GM18502 (cell line): ENCODE measurements around the gene KBTBD13.
"Not testable (repeated sequence)": the region's sequence is repeated elsewhere in the genome, so short reads cannot be mapped to it uniquely, and the experiment has no call there.

Source experiments
- ATAC-seq: cut with Tn5 transposase; IDR thresholded peaks from one replicate; pipeline ENCODE4 v1.9.1; 2021; ENCODE audit warnings: mild to moderate bottlenecking; ENCODE audit not compliant: unreplicated experiment, poor library complexity

Gene KBTBD13

DNA sequence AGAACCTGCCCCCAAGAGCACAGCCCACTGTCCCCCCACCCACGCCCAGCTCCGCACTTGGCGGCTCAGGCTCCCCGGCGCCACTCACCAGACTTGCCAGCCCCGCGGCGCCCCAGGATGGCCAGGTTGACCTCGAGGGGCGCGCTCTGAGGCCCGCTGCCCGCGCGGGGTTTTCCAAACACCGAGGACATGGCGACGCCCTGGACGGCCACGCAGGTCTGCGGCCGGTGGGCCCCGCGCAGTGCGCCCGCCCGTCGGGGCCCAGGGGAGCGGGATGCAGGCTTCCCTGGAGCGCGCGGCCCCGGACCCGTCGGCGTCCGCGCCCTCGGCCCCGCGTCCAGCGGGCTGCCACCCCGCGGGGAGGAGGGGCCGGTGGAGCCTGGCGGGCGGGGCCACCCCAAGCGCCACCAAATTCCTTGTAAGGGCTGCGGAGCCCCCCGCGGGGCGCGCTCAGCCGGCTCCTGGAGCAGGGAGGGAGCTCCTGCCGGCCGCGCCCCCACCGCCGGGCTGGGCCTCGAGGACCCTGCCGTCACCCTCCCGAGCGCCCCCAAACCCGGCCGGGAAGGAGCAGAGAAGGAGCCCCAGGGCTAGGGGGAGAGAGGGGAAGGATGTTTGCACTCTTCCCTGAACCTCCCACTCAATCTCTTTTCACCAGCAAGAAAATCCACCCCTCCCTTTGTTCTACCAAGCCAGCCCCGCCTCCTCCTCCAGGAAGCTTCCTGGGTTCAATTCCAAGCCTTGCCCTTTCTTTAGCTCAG lies 8.7 kb upstream of the KBTBD13 start, which contains the start of gene RASL12:
TSS of gene RASL12 (minus strand) at position 347 of the 758 bp plus-strand sequence. CDS start at position 191, 156 bp downstream.
- no peak for ATAC-seq

GRCh38 chr15:65068403-65068788 lies 8.2 kb upstream of the KBTBD13 start:
- no peak for ATAC-seq

DNA sequence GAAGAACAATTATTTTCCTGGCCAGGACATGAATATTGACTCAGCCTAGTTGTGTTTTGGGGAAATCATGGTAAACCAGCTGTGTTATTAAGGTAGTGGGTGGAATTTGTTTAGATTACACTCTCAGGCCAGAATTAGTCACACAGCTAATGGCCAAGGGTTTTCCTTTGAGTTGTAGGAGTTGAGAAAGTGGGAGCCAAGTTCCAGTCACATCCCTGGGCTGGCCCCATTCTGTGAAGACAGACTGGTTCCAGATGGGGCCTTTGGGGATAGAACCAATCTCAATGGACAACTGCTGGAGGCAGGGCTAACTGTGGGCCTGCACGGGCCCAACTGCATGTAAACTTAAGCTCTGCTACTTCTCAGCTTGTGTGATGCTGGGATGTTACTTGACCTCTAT lies 7.4 kb upstream of the KBTBD13 start:
- ATAC-seq: no peak

GRCh38 chr15:65069779-65070546 lies 6.6 kb upstream of the KBTBD13 start:
- ATAC-seq: no peak

DNA sequence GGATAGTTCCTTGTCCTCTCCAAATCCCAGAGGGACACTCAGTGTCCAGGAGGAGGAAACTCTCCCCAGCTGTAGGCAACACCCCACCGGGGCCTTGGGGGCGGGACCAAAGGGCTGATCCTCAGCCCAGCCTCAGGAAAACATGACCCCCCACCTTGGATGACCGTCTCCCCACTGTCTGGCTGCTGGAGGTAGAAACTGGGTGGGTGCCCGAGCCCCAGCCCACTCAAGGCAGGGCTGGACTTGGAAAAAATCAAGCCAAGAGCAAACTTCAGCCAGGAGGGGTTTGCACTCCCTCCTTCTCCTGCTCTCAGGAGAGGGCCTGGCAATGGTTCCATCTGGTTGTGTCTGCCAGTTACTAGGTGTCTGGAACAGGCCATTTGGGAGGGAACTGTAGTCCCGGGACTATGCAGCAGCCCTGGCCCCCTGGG lies 5.2 kb upstream of the KBTBD13 start:
- ATAC-seq: no peak

GRCh38 chr15:65072027-65072426 lies 4.5 kb upstream of the KBTBD13 start:
- no peak for ATAC-seq

GRCh38 chr15:65072617-65073016 lies 3.9 kb upstream of the KBTBD13 start:
- no peak for ATAC-seq

- ATAC-seq: not testable (repeated sequence)
Observed at GRCh38 chr15:65074946-65075345, 1.6 kb upstream of the KBTBD13 start.

GRCh38 chr15:65075607-65076395 lies 745 bp upstream of the KBTBD13 start:
- not testable (repeated sequence) for ATAC-seq

DNA sequence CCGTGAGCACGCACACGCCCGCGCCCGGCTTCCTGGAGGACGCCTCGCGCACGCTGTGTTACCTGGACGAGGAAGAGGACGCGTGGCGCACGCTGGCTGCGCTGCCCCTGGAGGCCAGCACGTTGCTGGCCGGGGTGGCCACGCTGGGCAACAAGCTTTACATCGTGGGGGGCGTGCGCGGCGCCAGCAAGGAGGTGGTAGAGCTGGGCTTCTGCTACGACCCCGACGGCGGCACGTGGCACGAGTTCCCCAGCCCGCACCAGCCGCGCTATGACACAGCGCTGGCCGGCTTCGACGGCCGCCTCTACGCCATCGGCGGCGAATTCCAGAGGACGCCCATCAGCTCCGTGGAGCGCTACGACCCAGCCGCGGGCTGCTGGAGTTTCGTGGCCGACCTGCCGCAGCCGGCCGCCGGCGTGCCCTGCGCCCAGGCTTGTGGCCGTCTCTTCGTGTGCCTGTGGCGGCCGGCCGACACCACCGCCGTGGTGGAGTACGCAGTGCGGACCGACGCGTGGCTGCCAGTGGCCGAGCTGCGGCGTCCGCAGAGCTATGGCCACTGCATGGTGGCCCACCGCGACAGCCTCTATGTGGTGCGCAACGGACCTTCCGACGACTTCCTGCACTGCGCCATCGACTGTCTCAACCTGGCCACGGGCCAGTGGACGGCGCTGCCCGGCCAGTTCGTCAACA lies 890 bp downstream of the KBTBD13 start:
- no peak for ATAC-seq

DNA sequence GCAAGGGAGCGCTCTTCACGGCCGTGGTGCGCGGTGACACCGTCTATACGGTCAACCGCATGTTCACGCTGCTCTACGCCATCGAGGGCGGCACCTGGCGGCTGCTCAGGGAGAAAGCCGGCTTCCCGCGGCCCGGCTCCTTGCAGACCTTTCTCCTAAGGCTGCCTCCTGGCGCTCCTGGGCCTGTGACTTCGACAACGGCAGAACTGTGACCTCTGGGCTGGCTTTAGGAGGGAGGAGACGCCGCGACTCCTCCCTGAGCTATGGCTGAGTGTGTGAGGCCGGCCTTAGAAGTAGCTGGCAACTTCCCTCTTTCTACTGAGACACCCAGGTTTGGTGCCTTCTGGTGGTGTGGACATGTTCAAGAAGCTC lies 1.4 kb downstream of the KBTBD13 start:
- ATAC-seq: no peak

DNA sequence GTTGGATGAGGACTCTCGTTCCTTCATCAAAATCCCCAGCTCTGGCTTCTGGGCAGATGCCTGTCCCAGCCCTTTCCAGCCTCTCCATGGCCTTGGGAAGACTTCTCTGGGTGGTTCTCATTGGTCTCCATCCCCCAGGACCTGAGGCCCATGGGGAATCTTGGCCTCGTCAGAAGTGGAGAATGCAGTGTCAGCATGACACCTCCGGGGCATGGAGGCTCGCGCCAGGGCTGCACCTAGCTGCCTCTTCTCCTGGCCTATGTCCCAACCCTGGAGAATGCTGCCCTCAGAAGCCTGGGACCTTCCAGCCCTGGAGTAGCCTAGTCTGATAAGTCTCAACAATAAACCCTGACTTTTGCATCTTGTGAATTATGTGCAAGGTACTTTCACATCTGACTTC lies 3.0 kb downstream of the KBTBD13 start:
- ATAC-seq: no peak

DNA sequence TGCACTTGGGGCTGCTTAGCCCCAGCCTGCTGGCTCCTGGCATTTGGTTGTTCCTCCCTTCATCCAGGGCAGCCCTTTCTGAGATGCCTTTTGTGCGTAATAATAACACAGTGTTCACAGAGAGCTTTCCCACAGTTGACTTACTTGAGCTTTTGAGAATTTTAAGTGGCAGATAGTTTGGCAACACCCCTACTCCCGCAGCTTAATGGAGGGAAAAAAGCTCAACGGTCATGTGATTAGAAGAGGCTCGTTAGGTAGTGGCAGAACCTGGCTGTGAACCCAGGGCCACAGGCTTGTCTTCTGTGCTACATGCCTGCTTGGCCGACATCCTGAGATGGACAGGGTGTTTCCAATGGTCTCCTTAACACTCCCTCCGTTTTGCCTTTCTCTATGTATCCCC lies 4.7 kb downstream of the KBTBD13 start:
- ATAC-seq: no peak

- ATAC-seq: no peak
Observed at GRCh38 chr15:65081758-65082157, 5.2 kb downstream of the KBTBD13 start.

- ATAC-seq: no peak
Observed at GRCh38 chr15:65082303-65082953, 5.9 kb downstream of the KBTBD13 start.

- no peak for ATAC-seq
Observed at GRCh38 chr15:65083262-65083701, 6.7 kb downstream of the KBTBD13 start.

DNA sequence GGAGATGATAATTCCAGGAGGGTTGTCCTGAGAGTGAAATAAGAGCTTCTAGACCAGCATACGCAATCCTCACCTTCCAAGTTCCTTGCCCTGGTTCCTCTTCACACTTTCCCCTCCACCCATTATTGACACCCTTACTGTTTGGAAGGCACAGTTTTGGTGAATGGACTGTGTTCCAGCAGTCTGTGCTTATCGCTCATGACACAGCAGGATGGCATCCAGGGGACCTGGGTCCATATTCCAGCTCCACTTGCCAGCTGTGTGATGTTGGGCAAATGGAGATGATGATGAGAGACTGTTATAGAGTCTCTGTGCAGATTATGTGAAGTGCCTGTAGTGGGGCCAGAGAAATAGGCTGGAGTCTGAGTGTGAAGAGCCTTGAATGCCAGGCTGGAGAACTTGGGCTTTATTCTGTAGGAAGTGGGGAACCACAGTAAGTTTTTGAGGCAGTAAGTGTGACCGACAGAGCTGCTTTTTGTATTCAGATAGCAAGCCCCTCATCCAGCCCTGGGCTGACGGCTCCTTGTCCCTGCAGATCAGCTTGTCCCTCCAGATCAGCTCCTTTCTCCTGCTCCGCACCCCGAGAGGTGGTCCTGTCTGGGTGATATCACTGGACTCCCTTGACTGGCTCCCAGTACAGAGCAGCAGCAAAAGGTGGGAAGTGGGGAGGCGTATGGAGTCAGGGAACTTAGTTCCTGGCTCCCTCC lies 8.1 kb downstream of the KBTBD13 start:
- ATAC-seq: no peak

DNA sequence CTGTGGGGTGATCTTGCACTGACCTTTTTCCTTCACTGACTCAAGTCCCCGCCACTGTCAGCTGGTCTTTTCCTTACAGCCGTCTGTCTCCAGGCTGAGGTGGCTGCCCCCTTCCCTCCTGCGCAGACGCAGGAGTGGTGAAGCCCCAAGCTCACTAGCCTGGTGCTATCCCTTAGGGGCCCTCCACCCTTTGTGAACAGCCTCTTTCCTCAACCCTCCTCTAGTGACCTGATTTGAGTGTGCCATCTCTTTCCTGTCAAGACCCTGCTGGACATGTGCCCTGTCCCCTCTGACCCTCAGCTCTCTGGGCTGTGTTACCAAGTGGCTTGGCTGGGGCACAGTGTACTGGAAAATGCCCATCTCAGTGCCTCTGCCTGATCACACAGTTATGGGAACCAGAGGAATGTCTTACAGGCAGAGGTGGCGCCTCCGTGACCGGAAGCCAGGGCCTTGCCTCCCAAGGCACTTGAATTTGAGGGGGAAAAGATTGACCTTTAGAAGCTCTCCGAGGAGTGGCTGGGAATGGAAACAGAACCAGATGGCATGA lies 8.7 kb downstream of the KBTBD13 start:
- ATAC-seq: no peak
